Gastrocnemius medialis (tissue), 4 donors: Measurements from ENCODE around the gene HERC3.
A peak's percentile ranks its signal among the peaks of the same experiment; 100 is the strongest.

Source experiments
- CTCF ChIP-seq, 5 experiments: fragments of 450-650 bp in 3 of 5; fragments of 200-600 bp in 2 of 5; sonication (generic) in 2 of 5; IDR thresholded peaks in 4 of 5; conservative IDR thresholded peaks in 1 of 5; 1 replicate in 4 of 5; 2 replicates in 1 of 5; pipeline ENCODE4 v1.5.1; 2016 to 2019; ENCODE audit warnings: antibody characterized with exemption in 5 of 5, mild to moderate bottlenecking in 3 of 5, moderate library complexity in 3 of 5
- POLR2A ChIP-seq, 2 donors: fragments of 450-650 bp; IDR thresholded peaks; one replicate each; pipeline ENCODE4 v1.6.1; 2017; ENCODE audit warnings: antibody characterized with exemption in 2 of 2, mild to moderate bottlenecking in 2 of 2, moderate library complexity in 2 of 2

DNA sequence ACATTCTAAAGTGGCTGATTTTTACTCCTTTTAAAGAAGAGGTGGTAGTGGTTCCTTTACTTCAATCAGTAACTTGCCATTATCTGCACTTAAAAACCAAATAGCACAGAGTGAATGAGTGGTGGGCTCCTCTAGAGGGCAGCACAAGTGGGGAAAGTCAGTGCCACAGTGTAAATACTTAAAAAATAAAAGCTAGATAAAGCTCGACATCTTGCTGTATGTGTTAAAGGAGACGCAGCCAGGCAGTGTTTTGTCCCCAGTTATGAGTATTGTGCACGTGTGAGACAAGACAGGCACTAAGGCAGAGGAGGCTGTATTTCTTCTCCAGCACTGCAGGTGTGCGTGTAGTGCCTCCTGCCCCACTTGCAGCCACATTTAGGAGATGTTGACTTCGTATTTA is 80.7 kb downstream of the HERC3 start:
- TF ChIP-seq POLR2A (IDR thresholded peaks at IDR 0.05) (no peak), CTCF (IDR thresholded peaks at IDR 0.05 in 4 of 5, conservative IDR thresholded peaks at IDR 0.05 in 1 of 5) (peak in 3 of 5 experiments; percentile 18 to 49 (median 28))
